NT2/D1 (cell line): Measurements from ENCODE around the gene TEAD1.

Source experiments
- SUZ12 ChIP-seq: IDR thresholded peaks from 2 replicates; pipeline ENCODE4 v1.6.1; 2011; ENCODE audit not compliant: insufficient read length, insufficient read depth; ENCODE audit errors: extremely low read depth
- YY1 ChIP-seq: IDR thresholded peaks from 2 replicates; pipeline ENCODE4 v1.6.1; 2011; ENCODE audit not compliant: insufficient read length, insufficient read depth
- ZNF274 ChIP-seq: IDR thresholded peaks from 2 replicates; pipeline ENCODE4 v1.6.1; 2011; ENCODE audit warnings: mild to moderate bottlenecking, low read depth, low read length

GRCh38 chr11:12906501-12906900 lies 232.3 kb downstream of the TEAD1 start:
- TF ChIP-seq ZNF274 = no peak
- no peak for TF ChIP-seq SUZ12
- TF ChIP-seq YY1 = no peak
